GM19438 (cell line): ENCODE results near the gene PXDN.
"Not testable (repeated sequence)": the region's sequence is repeated elsewhere in the genome, so short reads cannot be mapped to it uniquely, and the experiment has no call there.

ENCODE experiments used
- ATAC-seq: cut with Tn5 transposase; IDR thresholded peaks from one replicate; pipeline ENCODE4 v1.9.1; 2021; ENCODE audit warnings: low read depth; ENCODE audit not compliant: unreplicated experiment

The PXDN gene

GRCh38 chr2:1688859-1689258 lies 55.5 kb downstream of the PXDN start:
- no peak for ATAC-seq

DNA sequence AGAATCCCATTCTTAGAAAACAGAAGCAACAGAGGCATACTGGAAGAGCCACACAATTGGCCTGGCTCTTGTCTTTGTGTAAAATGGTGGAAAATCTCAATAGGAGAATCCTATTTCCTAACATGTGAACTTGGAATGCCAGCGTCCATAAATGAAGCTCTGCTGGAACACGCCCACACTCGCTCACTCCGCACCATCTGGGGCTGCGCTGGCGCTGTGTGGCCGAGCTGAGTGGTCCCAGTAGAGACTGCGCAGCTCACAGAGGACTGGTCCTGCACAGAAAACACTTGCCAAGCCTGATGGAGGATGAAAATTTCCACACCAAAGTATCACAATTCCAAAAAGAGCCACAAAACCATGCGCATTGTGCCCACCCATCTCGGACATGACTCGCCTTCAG lies 56.2 kb downstream of the PXDN start:
- ATAC-seq: no peak

GRCh38 chr2:1687254-1687653 lies 57.1 kb downstream of the PXDN start:
- no peak for ATAC-seq

DNA sequence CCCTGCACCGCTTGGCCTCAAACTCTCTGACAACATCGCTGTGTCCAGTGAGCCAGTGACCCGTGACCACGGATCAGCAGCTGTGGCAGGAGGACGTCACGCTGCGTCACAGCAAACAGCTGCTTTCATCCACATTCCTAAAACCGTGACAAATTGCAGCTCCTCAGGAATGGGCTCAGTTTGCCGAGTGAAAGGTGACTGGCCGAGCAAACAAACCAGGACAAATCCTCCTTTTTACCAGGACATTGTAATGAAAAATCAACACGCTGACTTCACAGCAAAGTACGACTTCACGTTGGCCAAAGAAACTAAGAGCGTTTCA lies 57.6 kb downstream of the PXDN start:
- no peak for ATAC-seq

GRCh38 chr2:1685957-1686783 lies 58.1 kb downstream of the PXDN start:
- no peak for ATAC-seq

DNA sequence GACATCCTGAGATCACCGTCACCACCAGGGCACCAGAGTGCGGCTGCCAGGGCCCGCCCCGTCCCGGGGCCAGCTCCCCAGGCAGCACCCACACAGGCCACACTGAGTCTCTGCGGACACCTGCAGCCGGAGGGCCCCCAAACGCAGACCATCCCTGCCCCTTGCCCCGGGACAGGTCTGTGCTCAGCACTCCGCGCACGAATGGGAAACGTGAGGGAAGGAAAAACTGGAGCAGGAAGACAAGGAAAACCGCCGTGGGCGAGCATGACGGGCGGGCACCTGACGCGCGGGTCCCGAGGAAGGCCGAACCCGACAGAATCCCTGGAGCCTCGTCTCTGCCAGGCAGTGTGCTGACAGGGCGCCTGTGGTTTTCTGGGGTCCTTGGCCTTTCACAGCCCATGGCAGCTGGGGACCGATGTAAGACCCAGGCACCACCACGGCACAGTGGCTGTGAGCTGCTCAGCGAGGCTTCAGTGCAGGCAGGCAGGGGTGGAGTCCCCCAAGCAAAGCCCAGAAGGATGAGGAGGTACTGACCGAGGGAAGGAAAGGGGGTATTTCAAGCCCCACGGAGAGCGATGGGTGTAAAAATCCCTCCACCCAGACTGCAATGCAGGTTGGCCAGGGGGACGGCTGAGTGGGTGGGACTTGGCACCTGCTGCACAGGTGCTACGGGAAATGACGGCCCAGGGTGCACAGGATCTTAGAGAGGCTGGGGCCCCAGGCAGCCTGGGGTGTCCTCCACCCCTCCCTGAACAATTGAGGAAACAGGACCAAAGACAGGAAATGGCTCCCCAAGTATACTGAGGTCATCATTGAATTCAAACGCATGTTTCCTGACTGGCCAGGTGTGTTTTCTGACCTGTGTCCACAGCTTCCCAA lies 59.0 kb downstream of the PXDN start:
- no peak for ATAC-seq

DNA sequence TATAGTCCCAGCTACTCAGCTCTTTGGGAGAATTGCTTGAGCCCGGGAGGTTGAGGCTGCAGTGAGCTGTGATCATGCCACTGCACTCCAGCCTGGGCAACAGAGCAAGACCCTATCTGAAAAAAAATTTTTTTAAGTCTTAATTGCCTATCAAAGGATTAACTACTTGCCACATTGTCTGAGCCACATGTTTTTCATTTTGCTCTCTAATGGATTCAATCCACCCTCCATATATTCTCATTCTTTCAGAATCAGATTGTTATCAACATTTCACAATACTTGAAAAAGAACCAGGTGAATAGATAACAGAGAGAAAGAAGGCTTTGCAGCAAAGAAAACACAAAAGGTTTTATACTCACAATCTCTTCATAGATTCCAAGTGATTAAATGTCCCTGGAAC lies 61.0 kb downstream of the PXDN start:
- ATAC-seq: no peak

GRCh38 chr2:1682181-1682440 lies 62.2 kb downstream of the PXDN start:
- ATAC-seq: no peak

DNA sequence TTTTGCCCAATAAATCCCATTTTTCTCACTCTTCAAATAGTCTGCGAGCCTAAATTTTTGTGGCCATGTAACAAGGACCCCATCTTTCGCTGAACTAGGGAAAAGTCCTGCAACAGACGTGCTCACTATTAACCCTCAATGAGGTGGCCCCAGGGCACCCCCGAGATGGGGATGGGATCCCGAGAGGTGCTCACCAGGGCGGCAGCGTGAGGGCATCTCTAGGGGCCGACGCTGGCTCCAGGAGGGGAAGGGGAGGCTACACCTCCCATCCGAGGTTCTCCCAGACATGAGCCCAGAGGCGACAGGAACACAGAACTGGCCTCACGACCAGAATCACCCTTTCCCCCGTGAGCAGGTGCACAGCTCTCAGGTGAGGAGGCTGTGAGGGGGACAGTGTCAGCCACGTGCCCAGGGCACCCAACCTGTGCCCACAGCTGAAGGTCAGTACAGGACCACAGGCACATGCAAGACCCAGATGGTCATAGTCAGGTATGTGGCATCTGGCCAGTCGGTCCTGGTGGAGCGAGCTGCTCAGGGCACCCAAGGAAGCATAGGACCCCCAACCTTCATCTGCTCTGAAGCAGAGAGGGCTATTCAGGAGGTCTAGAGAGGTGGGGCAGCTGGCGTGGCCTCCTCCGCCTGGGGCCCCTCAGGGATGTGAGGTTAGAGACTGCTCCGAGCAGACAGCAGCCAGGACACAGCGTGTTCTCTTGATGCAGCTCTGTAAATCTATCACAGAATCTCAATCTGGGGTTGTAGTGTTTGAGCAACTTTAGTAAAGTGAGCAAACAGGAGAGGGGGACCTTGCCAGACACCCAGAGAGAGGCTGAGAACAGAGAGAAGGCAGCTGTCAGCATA lies 62.8 kb downstream of the PXDN start:
- no peak for ATAC-seq

DNA sequence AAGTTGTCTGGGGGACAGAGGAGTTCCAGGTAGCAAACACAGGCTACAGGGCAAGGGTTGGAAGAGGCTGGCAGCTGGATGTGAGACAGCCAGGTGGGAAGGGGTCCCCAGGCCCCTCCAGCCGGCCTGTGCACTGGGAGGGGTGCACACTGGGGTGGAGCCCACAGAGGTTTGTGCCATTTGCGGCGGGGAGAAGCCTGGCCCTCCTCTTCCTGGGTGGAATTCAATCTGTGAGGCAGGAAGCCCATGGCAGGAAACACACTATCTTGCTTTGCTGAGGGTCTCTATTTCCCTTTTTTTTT lies 63.3 kb downstream of the PXDN start:
- no peak for ATAC-seq

GRCh38 chr2:1680222-1681016 lies 63.9 kb downstream of the PXDN start:
- ATAC-seq: no peak

GRCh38 chr2:1679488-1680039 lies 64.8 kb downstream of the PXDN start:
- ATAC-seq: not testable (repeated sequence)

DNA sequence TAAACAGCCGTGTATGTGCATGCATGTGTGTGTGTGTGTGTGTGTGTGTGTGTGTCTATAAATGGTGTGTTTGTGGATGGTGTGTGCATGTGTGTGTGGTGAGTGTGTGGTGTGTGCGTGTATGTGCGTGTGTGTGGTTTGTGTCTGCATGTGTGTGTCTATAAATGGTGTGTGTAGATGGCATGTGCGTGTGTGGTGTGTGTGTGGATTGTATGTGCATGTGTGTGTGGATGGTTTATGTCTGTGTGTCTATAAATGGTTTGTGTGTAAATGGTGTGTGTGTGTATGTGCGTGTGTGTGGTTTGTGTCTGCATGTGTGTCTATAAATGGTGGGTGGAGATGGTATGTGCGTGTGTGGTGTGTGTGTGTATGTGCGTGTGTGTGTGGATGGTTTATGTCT lies 65.2 kb downstream of the PXDN start:
- ATAC-seq: not testable (repeated sequence)

GRCh38 chr2:1678609-1679008 lies 65.7 kb downstream of the PXDN start:
- ATAC-seq: no peak

GRCh38 chr2:1677821-1678165 lies 66.5 kb downstream of the PXDN start:
- no peak for ATAC-seq

GRCh38 chr2:1676913-1677820 lies 67.1 kb downstream of the PXDN start:
- ATAC-seq: no peak

DNA sequence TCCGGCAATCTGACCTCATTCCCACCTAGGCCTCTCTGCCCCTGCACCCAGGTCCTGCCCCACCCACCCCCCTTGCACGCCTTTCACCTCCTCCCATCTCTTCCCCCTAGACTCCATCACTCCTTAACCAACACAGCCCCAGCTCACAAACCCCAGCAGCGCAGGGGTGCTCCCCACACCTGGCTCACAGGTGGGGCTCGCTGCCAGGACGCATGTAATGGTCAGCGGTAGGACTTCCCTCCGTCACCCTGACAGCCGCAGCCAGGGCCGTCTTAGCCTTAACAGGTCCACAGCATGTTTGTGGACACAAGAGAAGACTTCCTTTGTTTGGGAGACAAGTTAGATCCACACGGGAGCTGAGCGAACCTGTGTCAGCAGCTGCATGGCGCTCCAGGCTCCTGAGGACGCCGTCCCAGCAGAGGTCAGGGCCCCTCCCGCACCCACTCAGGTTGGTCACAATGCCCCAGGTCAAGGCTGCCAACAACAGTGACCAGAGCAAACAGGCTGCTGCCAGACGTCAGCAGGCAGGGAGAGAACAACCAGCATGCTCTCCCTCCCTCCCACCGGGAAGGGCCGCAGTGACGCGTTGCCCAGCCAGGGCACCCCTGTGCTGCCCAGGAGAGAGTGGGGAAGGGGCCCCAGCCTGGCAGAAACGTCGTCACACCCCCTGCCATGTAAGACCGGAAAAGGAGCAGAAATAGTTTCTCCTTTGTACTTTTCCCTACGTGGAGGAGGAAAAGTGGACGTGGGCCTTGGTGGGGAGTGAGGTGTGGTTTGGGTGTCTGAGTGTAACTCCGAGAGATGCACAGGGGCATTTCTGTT lies 68.0 kb downstream of the PXDN start:
- ATAC-seq: no peak

DNA sequence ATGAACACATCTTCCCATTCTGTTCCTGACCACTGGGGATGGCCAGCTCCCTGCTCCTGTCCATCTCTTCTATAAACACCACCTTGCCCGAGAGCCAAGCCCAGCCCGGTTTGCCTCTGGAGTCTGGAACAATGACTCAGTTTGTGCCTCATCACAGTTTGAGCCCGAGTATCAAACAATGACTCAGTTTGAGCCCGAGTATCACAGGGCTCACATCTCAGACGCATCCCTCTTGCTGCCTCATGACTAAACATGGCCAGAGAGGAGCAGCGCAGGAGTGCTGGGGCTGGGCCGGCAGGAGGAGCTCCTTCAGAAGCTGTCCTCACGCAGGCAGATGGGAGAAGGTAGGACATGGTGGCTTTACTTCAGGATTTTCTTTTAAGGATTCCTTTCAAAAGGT lies 68.7 kb downstream of the PXDN start:
- ATAC-seq: no peak
